22Rv1 (cell line): Measurements from ENCODE around the gene TNFAIP8.
"Not testable (repeated sequence)": the region's sequence is repeated elsewhere in the genome, so short reads cannot be mapped to it uniquely, and the experiment has no call there.

Experiments used
- H3K27ac ChIP-seq: fragments of 450-650 bp; 2 replicates; pipeline ENCODE4 v1.5.1; 2017
- ZFX ChIP-seq: fragments of 450-650 bp; IDR thresholded peaks from 2 replicates; pipeline ENCODE4 v1.6.1; 2017; ENCODE audit warnings: antibody characterized with exemption, borderline replicate concordance
- TF ChIP-seq, protein P1 (sequence below): fragments of 450-650 bp; IDR thresholded peaks from 2 replicates; pipeline ENCODE4 v1.5.1; 2017; ENCODE audit warnings: mild to moderate bottlenecking

TNFAIP8 gene

DNA sequence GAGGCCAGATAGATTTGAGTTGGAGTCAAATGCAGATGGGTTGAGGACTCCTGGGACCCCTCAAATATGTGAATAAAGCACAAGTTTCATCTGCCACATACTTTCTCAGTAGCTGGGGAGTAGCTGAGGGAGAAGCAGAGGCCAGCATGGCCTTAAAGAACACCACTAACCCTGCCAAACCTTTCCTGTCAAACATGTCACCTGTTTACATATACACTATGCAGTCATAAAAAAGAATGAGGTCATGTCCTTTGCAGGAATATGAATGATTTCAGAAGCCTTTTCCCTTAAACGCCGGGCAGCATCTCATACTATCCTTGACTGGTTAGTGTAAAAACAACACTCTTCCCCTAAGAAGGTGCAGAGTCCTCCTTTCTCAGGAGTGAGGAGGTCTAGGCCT lies 71.2 kb downstream of the TNFAIP8 start:
- no peak for TF ChIP-seq ZFX
- TF ChIP-seq, protein P1, sequence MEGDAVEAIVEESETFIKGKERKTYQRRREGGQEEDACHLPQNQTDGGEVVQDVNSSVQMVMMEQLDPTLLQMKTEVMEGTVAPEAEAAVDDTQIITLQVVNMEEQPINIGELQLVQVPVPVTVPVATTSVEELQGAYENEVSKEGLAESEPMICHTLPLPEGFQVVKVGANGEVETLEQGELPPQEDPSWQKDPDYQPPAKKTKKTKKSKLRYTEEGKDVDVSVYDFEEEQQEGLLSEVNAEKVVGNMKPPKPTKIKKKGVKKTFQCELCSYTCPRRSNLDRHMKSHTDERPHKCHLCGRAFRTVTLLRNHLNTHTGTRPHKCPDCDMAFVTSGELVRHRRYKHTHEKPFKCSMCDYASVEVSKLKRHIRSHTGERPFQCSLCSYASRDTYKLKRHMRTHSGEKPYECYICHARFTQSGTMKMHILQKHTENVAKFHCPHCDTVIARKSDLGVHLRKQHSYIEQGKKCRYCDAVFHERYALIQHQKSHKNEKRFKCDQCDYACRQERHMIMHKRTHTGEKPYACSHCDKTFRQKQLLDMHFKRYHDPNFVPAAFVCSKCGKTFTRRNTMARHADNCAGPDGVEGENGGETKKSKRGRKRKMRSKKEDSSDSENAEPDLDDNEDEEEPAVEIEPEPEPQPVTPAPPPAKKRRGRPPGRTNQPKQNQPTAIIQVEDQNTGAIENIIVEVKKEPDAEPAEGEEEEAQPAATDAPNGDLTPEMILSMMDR = no peak
- no peak overlapping the region for H3K27ac ChIP-seq

DNA sequence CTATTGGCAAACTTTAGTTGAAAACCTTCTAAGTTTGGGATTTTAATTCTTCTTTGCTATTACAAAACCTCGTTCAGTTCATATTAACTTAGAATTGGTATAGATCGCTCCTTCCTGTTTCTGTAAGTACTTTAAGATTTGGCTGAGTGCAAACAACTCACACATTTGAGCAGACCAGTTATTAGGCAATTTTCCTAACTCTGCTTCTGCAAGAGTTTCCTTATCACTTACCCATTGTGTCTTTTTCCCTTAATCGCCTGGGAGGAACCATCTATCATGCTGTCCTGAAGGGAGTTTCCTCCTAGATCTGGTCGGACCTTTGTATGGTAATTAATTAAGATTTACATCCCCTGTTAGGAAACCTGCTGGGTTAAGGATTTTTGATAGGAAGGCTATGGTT lies 71.8 kb downstream of the TNFAIP8 start:
- H3K27ac ChIP-seq = not testable (repeated sequence)

DNA sequence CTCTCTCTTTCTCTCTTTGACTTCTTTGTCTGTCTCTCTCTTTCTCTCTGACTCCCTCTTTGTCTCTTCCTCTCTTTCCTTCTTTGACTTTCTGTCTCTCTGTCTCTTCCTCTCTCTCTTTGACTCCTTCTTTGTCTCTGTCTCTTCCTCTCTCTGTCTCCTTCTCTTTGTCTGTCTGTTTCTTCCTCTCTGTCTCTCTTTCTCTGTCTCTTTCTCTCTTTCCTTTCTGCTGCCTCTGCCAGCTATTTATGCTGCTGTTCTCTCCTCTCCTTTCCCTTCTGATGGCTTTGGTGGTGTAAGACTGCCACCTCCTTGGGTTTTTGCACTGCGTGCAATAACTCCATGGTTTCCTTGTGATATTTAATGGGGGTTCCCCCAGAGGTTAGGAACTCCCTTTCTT lies 72.3 kb downstream of the TNFAIP8 start:
- H3K27ac ChIP-seq = not testable (repeated sequence)

DNA sequence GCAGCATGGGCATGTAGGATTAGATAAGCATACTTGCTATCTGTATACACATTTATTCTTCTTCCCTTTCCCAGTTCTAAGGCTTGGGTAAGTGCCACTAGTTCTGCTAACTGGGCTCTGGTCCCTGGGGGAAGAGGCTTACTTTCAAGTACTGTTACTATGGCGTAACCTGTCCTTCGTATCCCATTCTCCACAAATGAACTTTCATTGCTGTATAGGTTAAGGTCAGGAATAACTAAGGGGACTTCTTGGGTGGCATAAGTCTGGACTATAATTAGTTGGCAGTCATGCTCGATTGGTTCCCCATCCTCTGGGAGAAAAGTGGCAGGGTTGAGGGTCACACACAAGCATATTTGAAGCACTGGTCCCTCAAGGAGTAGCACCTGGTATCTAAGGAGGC lies 72.8 kb downstream of the TNFAIP8 start:
- H3K27ac ChIP-seq = not testable (repeated sequence)

DNA sequence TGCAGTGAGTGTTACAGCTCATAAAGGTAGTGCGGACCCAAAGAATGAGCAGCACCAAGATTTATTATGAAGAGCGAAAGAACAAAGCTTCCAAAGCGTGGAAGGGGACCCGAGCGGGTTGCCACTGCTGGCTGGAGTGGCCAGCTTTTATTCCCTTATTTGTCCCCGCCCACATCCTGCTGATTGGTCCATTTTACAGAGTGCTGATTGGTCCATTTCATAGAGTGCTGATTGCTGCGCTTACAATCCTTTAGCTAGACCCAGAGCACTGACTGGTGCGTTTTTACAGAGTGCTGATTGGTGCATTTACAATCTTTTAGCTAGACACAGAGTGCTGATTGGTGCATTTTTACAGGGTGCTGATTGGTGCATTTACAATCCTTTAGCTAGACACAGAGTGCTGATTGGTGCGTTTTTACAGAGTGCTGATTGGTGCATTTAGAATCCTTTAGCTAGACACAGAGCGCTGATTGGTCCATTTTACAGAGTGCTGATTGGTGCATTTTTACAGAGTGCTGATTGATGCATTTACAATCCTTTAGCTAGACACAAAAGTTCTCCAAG lies 76.9 kb downstream of the TNFAIP8 start:
- H3K27ac ChIP-seq = not testable (repeated sequence)

DNA sequence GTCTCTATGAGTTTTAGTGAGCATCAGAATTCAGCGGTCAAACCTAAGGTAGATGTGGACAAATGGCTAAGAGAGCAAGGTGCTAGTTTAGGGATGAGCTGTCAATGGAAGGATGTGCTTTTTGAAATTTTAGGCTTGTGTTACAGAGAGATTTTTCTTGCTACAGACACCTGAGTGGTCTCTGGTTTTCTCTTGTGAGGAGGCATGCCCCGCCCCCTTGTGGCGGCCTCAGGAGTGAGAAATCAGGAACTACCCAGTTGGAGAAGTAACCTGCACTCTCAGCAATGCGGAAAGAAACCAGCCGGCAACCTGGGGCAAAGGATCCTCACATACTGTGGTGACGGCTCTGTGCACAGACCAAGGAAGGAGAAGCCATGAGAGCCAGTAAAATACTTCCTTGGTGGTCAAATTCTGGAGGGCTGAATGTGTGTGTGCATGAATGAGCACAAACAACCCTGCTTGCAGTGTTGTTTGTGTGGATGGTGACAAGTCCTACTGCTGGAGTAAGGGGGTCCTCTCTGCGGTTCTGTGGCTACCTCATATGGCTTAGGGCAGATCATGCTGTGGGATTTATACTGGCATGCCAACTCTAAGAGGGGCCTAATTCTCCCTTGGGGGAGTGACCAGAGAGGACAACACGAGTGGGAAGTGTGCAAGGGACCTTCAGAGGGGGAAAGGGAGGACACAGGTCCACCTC lies 79.8 kb downstream of the TNFAIP8 start:
- H3K27ac ChIP-seq = no peak overlapping the region
- TF ChIP-seq, protein P1 = peak; percentile 65
- no peak for TF ChIP-seq ZFX

DNA sequence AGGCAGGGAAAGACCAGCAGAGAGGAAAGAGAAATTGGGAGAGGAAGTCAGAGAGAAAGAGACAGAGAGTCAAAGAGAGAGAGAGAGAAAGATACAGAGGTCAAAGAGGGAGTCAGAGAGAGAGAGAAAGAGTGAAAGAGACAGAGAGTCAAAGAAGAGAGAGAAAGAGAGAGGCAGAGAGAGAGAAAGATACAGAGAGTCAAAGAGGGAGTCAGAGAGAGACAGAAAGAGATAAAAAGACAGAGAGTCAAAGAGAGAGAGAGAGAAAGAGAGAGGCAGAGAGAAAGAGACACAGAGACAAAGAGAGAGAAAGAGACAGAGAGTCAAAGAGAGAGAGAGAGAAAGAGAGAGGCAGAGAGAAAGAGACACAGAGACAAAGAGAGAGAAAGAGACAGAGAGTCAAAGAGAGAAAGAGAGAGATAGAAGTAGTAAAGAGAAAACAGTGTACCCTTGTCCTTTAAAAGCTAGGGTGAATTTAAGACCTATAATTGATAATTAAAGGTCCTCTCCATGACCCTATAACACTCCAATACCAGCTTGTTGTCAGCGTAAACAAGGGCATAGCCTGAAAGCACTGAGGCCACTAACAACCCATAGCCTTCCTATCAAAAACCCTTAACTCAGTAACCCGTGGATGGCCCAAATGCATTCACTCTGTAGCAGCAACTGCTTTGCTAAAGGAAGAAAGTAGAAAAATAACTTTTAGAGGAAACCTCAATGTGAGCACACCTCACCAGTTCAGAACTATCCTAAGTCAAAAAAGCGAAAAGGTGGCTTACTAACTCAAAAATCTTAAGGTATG lies 82.2 kb downstream of the TNFAIP8 start:
- H3K27ac ChIP-seq = not testable (repeated sequence)

DNA sequence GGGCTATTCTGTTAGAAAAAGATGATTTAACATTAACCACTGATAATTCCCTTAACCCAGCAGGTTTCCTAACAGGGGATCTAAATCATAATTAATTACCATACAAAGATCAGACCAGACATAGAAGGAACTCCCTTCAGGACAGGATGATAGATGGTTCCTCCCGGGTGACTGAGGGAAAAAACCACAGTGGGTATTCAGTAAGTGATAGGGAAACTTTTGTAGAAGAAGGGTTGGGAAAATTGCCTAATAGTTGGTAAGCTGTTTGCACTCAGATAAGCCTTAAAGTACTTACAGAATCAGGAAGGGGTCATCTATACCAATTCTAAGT lies 82.7 kb downstream of the TNFAIP8 start:
- H3K27ac ChIP-seq = peak overlapping the region; percentile 60

DNA sequence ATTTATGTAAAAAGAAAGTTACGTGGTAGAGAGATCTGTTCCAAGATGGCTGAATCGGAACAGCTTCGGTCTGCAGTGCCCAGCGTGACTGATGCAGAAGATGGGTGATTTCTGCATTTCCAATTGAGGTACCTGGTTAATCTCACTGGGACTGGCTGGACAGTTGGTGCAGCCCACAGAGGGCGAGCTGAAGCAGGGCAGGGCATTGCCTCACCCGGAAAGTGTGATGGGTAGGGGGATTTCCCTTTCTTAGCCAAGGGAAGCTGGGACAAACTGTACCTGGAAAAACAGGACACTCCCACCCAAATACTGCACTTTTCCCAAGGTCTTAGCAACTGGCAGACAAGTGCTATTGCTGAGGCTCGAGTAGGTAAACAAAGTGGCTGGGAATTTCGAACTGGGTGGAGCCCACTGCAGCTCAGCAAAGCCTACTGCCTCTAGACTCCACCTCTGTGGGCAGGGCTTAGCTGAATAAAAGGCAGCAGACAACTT lies 83.4 kb downstream of the TNFAIP8 start:
- peak overlapping the region; percentile 60 for H3K27ac ChIP-seq
- TF ChIP-seq, protein P1 = no peak
- no peak for TF ChIP-seq ZFX

DNA sequence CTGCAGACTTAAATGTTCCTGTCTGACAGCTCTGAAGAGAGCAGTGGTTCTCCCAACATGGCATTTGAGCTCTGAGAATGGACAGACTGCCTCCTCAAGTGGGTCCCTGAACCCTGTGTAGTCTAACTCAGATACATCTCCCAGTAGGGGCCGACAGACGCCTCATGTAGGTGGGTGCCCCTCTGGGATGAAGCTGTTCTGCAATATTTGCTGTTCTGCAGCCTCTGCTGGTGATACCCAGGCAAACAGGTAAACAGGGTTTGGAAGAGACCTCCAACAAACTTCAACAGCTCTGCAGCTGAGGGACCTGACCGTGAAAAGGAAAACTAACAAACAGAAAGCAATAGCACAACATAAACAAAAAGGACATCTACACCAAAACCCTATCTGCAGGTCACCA lies 83.8 kb downstream of the TNFAIP8 start:
- H3K27ac ChIP-seq = peak overlapping the region; percentile 60; the same call in 1 of the 2 replicates

DNA sequence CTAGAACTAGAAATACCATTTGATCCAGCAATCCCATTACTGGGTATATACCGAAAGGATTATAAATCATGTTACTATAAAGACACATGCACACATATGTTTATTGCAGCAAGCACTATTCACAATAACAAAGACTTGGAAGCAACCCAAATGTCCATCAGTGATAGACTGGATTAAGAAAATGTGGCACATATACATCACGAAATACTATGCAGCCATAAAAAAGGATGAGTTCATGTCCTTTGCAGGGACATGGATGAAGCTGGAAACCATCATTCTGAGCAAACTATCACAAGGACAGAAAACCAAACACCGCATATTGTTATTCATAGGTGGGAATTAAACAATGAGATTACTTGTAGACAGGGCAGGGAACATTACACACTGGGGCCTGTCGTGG lies 88.8 kb downstream of the TNFAIP8 start:
- H3K27ac ChIP-seq = not testable (repeated sequence)

DNA sequence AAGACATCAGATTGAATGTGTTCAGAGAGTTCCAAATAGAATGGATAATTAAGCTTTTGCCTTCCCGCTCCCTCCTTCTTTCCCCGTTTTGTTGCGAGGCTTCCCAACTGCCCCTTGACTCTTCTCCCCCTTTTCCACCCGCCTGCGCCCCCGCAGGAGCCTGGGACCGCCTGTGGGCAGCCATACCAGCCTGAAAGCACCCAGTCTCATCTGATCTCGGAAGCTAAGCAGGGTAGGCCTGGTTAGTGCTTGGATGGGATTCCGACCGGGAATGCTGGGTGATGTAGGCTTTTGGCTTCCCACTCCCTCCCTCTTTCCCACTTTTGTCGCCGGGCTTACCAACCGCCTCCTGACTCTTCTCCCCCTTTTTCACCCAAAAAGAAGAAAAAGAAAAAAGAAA lies 89.7 kb downstream of the TNFAIP8 start:
- no peak overlapping the region for H3K27ac ChIP-seq
- TF ChIP-seq, protein P1 = no peak
- TF ChIP-seq ZFX = no peak
